Skin of body (tissue), 2 donors: Measurements from ENCODE around the gene SMTN. TPM values are rescaled to one million over a fixed set of nuclear protein-coding genes. Genes with fewer than 3 reads are reported as not detected.
"Not testable (repeated sequence)": the region's sequence is repeated elsewhere in the genome, so short reads cannot be mapped to it uniquely, and the experiment has no call there.

Experiments
- DNase-seq: peaks from one replicate; lab custom pipeline; 2025; lab: John Stamatoyannopoulos, UW
- total RNA-seq: library from RNA; depleted of rRNA; stranded (reverse); fragments of >200 nt; gene quantifications from one replicate; pipeline ENCODE4 v1.2.3, GENCODE V29; 2014

The SMTN gene
- 100 TPM for total RNA-seq

DNA sequence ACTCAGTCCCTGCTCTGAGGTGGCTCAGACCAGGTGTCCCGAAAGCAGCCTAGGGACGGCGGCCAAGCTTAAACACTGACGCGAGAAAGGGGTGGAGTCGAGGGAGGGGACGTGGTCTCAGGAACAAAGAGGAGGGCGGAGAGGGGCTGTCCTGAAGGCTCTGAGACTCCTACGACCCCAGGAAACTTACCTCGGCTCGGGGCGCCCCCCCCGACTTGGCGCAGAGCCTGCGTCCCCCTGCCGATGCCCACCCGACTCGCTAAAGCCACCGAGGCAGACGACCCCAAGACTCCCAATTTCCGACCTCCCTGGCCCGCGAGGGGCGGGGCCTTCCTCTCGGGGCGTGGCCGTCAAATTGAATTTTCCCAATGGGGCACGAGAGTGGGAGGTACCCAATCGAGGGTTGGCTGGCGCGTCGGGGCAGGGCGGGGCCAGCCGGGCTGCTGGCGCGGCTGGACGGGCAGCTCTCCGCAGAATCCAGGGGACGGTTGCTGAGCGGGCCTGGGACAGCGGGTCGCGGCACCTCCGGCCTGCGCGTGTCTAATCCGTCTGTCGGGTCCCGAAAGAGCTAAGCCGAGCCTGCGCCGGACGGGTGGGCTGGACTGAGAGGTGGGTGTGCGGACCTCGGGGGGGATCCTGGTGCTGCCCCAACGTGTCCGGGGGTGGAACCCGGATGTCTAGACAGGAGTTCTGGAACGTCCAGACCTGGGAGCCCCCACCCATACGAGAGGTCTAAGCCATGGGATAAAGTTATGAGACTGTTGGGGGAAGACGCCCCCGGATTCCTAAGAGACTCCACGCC, at the start of gene SMTN:
Gene SMTN (plus strand): TSS at position 471 of the 802 bp plus-strand sequence. CDS start 1,941 bp downstream, outside the sequence.
- DNase-seq: peak; percentile 91

GRCh38 chr22:31036671-31037550, 44.2 kb upstream of the SMTN start:
- peak; percentile 97 for DNase-seq

- no peak for DNase-seq
Measured at GRCh38 chr22:31038686-31039085, 42.4 kb upstream of the SMTN start.

GRCh38 chr22:31039393-31039792, 41.7 kb upstream of the SMTN start:
- DNase-seq: peak; percentile 90

DNA sequence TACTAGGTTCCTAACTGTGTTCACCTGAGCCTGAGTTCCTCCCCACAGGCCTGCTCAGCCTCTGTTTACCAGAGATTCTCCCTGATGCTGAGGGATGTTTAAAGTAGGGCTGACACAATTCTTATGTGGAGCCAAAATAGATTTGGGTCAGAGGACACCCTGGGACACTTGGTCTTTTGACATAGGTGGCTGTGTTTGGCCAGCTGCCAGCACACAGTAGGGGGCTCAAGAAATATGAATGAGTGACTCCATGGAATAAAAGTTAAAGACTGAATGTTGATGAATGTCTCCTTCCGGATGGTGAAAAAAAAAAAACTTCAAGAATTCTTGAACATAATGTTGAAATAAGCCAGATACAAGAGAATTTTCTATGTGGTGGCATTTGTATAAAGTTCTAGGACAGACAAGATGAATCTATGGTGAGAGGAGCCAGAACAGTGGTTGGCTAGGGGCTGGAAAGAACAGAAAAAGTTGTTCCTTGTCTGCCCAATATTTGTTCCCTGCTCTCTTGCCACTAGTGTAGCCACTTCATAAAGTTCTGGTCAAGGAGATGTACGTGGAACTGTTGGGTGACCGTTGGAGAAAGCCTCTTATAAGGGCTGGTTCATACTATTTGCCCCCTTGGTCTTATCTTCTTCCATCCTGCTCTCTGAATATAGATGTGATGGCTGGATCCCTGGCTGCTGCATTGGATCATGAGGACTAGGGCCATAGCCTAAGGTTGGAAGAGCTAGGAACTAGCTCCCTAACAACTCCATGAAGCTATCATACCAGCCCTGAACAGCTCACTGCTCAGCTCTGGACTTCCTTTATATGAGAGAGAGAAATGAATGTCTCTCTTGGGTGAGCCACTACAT, 40.3 kb upstream of the SMTN start:
- DNase-seq: no peak

GRCh38 chr22:31044262-31044861, 36.8 kb upstream of the SMTN start:
- no peak for DNase-seq

- DNase-seq: no peak
Measured at GRCh38 chr22:31045900-31046538, 35.1 kb upstream of the SMTN start.

GRCh38 chr22:31046539-31047226, 34.4 kb upstream of the SMTN start:
- peak; percentile 77 for DNase-seq

DNA sequence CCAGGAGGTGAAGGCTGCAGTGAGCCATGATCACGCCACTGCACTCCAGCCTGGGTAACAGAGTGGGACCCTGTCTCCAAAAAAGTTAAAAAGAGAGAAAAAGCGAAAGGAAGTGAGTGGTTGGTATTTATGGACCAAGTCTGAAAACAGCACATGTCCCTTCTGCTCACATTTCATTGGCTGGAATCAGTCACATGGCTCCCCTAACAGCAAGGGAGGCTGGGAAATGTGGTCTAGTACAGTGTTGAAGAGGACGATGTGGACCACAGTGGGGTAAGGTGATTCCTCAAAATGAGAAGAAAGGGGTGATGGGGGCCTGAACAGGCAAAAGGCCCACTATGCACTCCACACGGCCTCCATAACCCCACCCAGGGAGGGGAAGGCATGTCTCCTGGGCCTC, 32.5 kb upstream of the SMTN start:
- DNase-seq: no peak

- no peak for DNase-seq
Measured at GRCh38 chr22:31049815-31050420, 31.2 kb upstream of the SMTN start.

- DNase-seq: peak; percentile 87
Measured at GRCh38 chr22:31055117-31055634, 25.9 kb upstream of the SMTN start.

- peak; percentile 95 for DNase-seq
Measured at GRCh38 chr22:31055635-31056159, 25.4 kb upstream of the SMTN start.

DNA sequence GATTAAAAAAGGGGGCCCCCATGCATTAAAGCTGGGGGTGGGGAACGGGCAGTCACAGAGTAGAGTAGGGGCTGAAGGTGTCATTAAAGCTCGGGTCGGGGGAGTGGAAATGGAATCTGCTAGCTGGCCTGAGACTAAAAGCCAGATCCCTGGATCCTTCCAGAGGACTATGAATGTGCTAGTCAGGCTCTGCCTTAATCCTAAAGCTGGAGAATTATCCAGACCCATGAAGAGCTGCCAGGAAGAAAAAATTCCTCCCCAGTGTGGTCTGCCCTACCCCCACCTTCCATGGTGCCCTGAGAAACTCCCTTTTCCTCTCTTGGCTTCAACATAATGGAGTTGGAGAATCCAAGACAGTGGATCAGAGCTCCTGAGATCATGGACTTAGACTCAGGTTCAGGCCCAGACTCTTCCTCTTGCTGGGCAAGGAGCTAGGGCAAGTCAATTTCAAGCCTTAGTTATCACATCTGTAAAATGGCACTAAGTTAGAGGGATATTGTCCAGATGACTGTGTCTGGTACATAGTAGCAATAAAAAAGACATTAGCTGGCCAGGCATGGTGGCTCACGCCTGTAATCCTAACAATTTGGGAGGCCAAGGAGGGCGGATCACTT, 24.0 kb upstream of the SMTN start:
- no peak for DNase-seq

DNA sequence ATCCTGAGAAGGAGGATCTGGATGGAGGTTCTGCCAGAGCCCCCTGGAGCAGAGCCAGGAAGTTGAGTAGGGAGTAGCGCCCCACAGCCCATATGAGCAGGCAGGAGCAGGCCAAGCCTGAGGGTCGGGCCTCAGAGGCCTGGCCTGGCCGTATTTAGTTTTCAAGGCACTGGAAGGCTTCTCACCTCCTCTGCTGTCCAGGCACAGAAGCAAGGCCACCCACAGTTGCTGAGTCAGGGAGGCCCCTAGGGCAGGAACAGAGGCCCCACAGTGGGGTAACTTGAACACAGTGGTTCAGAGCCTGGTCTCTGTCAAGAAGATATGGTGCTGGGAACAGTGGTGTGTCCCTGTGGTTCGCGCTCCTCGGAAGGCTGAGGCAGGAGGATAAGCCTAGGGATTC, 21.5 kb upstream of the SMTN start:
- DNase-seq: not testable (repeated sequence)

DNA sequence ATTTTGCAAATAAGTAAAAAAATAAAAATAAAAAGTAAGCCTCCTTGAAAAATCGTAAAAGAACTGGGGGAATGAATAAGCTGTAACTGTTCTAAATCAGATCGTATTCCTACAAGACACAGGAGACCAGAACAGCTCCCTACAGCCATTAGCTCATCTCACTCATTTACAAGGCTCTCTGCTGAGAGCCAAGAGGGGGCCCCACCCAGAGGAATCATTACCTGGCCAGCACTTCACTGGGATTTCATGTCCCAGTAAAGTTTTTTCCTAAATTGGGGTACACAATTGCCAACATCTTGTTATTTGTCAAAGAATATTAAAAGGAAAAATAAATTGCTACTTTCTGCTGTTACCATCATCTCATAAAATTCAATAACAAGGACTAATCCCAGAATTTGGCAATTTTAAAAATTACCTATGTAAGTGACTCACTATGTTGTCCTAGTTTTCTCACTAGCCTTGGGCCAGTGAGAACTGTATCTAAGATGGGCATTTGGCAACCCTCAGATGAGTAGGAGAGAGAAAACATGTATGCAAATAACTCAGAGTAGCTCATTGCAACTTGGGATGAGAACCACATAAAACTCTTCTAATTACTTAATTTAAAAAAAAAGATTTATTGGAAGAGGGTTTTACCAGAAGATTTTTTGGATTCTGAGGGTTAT, 18.4 kb upstream of the SMTN start:
- no peak for DNase-seq

GRCh38 chr22:31064369-31064768, 16.7 kb upstream of the SMTN start:
- DNase-seq: no peak

GRCh38 chr22:31068970-31069369, 12.1 kb upstream of the SMTN start:
- no peak for DNase-seq
